ENCODE measurements around the gene ALKBH5. TPM values are rescaled to one million over a fixed set of nuclear protein-coding genes. Genes with fewer than 3 reads are reported as not detected.

ALKBH5 gene
- total RNA-seq, 4 donors from 2014 or later, result 73.9 to 110 (median 93.6) TPM

DNA sequence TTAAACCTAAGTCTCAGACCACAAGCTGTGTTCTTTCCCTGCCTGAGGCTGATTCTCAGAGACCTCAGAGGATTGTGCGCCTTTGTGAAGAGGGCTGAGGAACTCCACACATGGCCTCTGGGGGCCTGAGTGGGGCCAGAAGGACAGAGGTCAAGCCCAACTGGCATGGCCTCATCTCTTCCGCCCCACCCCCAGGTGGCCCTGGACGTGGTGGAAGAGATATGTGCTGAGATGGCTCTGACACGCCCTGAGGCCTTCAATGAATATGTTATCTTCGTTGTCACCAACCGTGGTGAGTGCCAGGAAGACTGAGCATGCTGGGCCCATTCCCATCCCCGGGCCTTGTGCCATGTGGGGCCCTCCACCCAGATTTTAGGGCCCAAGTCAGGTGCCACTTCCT, 20.1 kb upstream of the ALKBH5 start:
- no peak for DNase-seq (ENCODE audit: low spot score in 2 of 2)
- H3K4me1 ChIP-seq, result peaks cover 0 to 13% (median 6%) of the 10 kb centered on the region in 4 donors
- H3K36me3 ChIP-seq, result no peaks in the 10 kb centered on the region
- TF ChIP-seq EP300 (IDR thresholded peaks at IDR 0.05), result no peak
- TF ChIP-seq, protein P1, sequence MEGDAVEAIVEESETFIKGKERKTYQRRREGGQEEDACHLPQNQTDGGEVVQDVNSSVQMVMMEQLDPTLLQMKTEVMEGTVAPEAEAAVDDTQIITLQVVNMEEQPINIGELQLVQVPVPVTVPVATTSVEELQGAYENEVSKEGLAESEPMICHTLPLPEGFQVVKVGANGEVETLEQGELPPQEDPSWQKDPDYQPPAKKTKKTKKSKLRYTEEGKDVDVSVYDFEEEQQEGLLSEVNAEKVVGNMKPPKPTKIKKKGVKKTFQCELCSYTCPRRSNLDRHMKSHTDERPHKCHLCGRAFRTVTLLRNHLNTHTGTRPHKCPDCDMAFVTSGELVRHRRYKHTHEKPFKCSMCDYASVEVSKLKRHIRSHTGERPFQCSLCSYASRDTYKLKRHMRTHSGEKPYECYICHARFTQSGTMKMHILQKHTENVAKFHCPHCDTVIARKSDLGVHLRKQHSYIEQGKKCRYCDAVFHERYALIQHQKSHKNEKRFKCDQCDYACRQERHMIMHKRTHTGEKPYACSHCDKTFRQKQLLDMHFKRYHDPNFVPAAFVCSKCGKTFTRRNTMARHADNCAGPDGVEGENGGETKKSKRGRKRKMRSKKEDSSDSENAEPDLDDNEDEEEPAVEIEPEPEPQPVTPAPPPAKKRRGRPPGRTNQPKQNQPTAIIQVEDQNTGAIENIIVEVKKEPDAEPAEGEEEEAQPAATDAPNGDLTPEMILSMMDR (IDR thresholded peaks at IDR 0.05), result no peak
- TF ChIP-seq POLR2A (IDR thresholded peaks at IDR 0.05), result no peak
- WGBS, 2 donors, result 76 to 79% methylated on average over 7 of the region's 7 CpGs
- H3K9me3 ChIP-seq, result no peaks in the 10 kb centered on the region
- H3K4me3 ChIP-seq, result no peak overlapping the region
- H3K27me3 ChIP-seq, result no peaks in the 10 kb centered on the region
- H3K27ac ChIP-seq, result no peak overlapping the region

DNA sequence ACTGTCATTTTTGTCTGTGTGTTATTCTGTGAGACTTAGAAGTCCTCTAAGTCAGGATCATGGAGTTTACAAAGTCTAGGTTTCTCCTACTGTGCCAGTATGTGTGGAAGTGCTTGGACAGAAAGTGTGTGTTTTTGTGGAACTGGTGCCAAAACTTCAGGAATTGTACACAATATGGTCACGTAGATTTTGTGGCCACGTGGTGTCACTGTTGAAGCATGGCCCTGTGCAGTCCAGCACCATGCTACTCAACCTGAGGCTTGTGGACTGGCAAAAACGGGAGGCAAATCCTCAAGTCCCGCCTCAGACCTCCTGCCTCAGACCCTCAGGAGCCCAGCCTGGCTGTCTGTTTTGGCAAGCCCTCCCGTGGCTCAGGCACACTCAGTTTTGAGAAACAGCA, 16.7 kb upstream of the ALKBH5 start:
- no peak for TF ChIP-seq EP300 (IDR thresholded peaks at IDR 0.05)
- 55 to 66% methylated on average over 4 to 5 of the region's 5 CpGs for WGBS, 2 donors
- Histone ChIP-seq H3K27ac (no peak overlapping the region), H3K27me3 (no peaks in the 10 kb centered on the region), H3K4me1 (no peaks in the 10 kb centered on the region), H3K4me3 (no peak overlapping the region), H3K36me3 (peaks cover 0 to 6% (median 0%) of the 10 kb centered on the region in 3 donors), H3K9me3 (no peaks in the 10 kb centered on the region)
- DNase-seq (ENCODE audit: low spot score in 2 of 2), result no peak

DNA sequence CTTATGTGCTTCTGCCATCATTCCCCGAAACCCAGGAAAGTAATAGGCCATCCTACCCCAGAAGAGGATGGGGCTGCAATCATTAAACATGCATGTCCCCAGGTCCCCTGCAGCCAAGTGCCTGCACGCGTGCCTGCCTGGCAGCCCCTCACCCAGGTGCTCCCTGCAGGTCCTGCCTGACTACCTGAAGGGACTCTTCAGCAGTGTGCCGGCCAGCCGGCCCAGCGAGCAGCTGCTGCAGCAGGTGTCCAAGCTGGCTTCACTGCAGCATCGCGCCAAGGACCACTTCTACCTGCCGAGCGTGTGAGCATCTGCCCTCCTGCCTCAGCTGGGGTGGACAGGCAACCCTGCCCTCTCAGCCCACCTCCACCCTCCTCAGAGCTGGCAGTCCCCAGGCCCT, 16.2 kb upstream of the ALKBH5 start:
- Histone ChIP-seq H3K36me3 (peaks cover 0 to 11% (median 0%) of the 10 kb centered on the region in 3 donors), H3K9me3 (no peaks in the 10 kb centered on the region), H3K4me3 (no peak overlapping the region), H3K4me1 (no peaks in the 10 kb centered on the region), H3K27me3 (no peaks in the 10 kb centered on the region), H3K27ac (no peak overlapping the region)
- TF ChIP-seq, protein P1 (IDR thresholded peaks at IDR 0.05), result no peak
- TF ChIP-seq EP300 (IDR thresholded peaks at IDR 0.05), result no peak
- TF ChIP-seq POLR2A (IDR thresholded peaks at IDR 0.05), result no peak
- WGBS, 2 donors, result 81 to 97% methylated on average over 10 of the region's 10 CpGs
- DNase-seq (ENCODE audit: low spot score in 2 of 2), result no peak

DNA sequence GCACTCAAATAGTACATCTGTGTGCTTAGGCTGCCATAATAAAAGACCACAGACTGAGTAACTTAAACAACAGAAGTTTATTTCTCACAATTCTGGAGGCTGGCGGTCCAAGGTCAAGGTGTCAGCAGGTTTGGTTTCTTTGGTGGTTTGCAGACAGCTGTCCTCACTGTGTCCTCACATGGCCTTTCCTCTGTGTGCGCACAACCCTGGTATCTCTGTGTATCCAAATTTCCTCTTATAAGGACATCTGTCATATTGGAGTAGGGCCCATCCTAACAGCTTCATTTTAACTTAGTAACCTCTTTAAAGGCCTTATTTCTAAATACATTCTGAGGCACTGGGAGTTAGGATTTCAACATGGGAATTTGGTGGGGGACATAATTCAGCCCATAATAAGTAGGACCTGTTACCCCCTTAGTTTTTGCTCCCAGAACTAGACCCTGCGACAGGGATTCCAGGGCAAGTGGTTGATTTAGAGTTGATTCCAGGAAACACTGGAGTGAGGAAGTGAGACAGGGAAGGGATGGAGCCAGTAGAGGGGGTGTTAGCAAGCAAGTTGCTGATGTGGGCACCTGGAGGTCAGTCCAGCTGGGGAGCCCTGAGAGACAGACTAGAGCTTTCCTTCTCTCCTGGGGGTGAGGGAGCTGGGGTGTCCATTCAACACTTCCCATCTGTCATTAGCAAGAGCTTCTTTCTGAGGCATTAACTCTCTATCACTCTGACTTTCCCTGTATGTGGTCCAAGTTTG, 10.9 kb upstream of the ALKBH5 start:
- WGBS, 2 donors, result 84 to 85% methylated on average over 3 of the region's 3 CpGs
- Histone ChIP-seq H3K4me3 (no peak overlapping the region), H3K9me3 (no peaks in the 10 kb centered on the region), H3K4me1 (no peaks in the 10 kb centered on the region), H3K27ac (no peak overlapping the region), H3K36me3 (peaks cover 0 to 22% (median 0%) of the 10 kb centered on the region in 3 donors), H3K27me3 (no peaks in the 10 kb centered on the region)
- no peak for DNase-seq (ENCODE audit: low spot score in 2 of 2)
- TF ChIP-seq POLR2A (IDR thresholded peaks at IDR 0.05) (no peak), EP300 (IDR thresholded peaks at IDR 0.05) (no peak)
- TF ChIP-seq, protein P1 (IDR thresholded peaks at IDR 0.05), result no peak

DNA sequence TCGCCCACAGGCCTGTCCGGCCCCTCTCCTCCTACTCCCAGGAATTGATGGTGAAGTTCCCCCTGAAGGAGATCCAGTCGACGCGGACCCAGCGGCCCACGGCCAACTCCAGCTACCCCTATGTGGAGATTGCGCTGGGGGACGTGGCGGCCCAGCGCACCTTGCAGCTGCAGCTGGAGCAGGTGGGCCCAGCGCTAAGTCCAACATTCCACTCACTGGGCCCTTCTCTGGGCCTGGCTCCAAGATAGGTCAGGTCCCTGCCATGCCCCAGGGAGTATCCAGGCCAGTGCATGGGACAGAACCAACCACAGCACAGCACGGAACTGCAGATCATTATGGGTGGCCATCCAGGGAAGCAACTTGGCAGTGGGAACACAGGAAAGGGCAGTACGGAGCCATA, 9.9 kb upstream of the ALKBH5 start:
- H3K27me3 ChIP-seq, result no peaks in the 10 kb centered on the region
- 93 to 95% methylated on average over 14 of the region's 14 CpGs for WGBS, 2 donors
- no peak overlapping the region for H3K27ac ChIP-seq
- no peaks in the 10 kb centered on the region for H3K4me1 ChIP-seq
- no peak for DNase-seq (ENCODE audit: low spot score in 2 of 2)
- no peaks in the 10 kb centered on the region for H3K9me3 ChIP-seq
- H3K36me3 ChIP-seq, result peaks cover 0 to 22% (median 0%) of the 10 kb centered on the region in 3 donors
- H3K4me3 ChIP-seq, result no peak overlapping the region
- TF ChIP-seq, protein P1 (IDR thresholded peaks at IDR 0.05), result no peak
- TF ChIP-seq EP300 (IDR thresholded peaks at IDR 0.05) (no peak), POLR2A (IDR thresholded peaks at IDR 0.05) (no peak)

Measured in tibial nerve (tissue), 4 donors.